HEK293 (cell line): ENCODE data around the gene PLEKHA3.

Source experiments
- CTCF ChIA-PET: fragments of 350-600 bp; formaldehyde crosslinking; extraction: SDS; loops from one replicate; lab custom pipeline; 2021; ENCODE audit warnings: antibody characterized with exemption; lab: Yijun Ruan, JAX
- POLR2A ChIA-PET: fragments of 300-600 bp; formaldehyde crosslinking; extraction: SDS; loops from one replicate; lab custom pipeline; 2020; ENCODE audit warnings: antibody characterized with exemption, inconsistent platforms; lab: Yijun Ruan, JAX
- H3K27ac ChIP-seq: fragments of 200-500 bp; sonication (Bioruptor generic); 2 replicates; pipeline ENCODE4 v1.5.1; 2014; ENCODE audit warnings: low read depth, low read length, control low read depth, inconsistent platforms; ENCODE audit errors: extremely low read depth
- H3K36me3 ChIP-seq, 2 experiments: fragments of 200-500 bp in 1 of 2; sonication (Bioruptor generic) in 1 of 2; 1 replicate in 1 of 2; 2 replicates in 1 of 2; pipeline ENCODE4 v1.5.1; 2014 to 2017; ENCODE audit warnings: inconsistent platforms in 2 of 2, low read length in 2 of 2; ENCODE audit not compliant: control insufficient read depth in 2 of 2, insufficient read depth in 1 of 2
- H3K4me1 ChIP-seq: fragments of 200-500 bp; sonication (Bioruptor generic); 2 replicates; pipeline ENCODE4 v1.5.1; 2014; ENCODE audit warnings: mild to moderate bottlenecking, low read length, inconsistent platforms; ENCODE audit not compliant: control insufficient read depth, insufficient read depth
- H3K4me3 ChIP-seq: 2 replicates; pipeline ENCODE4 v1.5.1; 2011; ENCODE audit warnings: low read depth, mild to moderate bottlenecking, control low read depth, low read length, moderate library complexity
- H3K9me3 ChIP-seq: fragments of 200-500 bp; sonication (Bioruptor generic); 2 replicates; pipeline ENCODE4 v1.5.1; 2014; ENCODE audit warnings: low read depth, low read length, inconsistent platforms; ENCODE audit not compliant: control insufficient read depth, insufficient read depth
- HOXD13 ChIP-seq: sonication (generic); formaldehyde crosslinking; IDR thresholded peaks from 2 replicates; pipeline ENCODE4 v1.8.0; 2022; ENCODE audit warnings: missing genetic modification reagents, borderline replicate concordance
- KLF8 ChIP-seq: fragments of 450-650 bp; formaldehyde crosslinking; IDR thresholded peaks from 2 replicates; pipeline ENCODE4 v1.5.1; 2016; ENCODE audit warnings: missing biosample characterization, missing genetic modification characterization
- OSR2 ChIP-seq: fragments of 450-650 bp; formaldehyde crosslinking; IDR thresholded peaks from 2 replicates; pipeline ENCODE4 v1.5.1; 2016; ENCODE audit warnings: missing biosample characterization, missing genetic modification characterization
- PRDM6 ChIP-seq: fragments of 450-650 bp; formaldehyde crosslinking; IDR thresholded peaks from 2 replicates; pipeline ENCODE4 v1.5.1; 2017; ENCODE audit warnings: missing biosample characterization, missing genetic modification characterization
- SALL2 ChIP-seq: fragments of 450-650 bp; formaldehyde crosslinking; IDR thresholded peaks from 2 replicates; pipeline ENCODE4 v1.5.0; 2017; ENCODE audit warnings: missing biosample characterization, mild to moderate bottlenecking, missing genetic modification characterization, borderline replicate concordance
- SCRT2 ChIP-seq: fragments of 450-650 bp; formaldehyde crosslinking; IDR thresholded peaks from 2 replicates; pipeline ENCODE4 v1.5.1; 2016; ENCODE audit warnings: missing biosample characterization, missing genetic modification characterization
- ZBTB7A ChIP-seq: fragments of 450-650 bp; formaldehyde crosslinking; IDR thresholded peaks from 2 replicates; pipeline ENCODE4 v1.5.1; 2016; ENCODE audit warnings: low read depth, missing biosample characterization, missing genetic modification characterization
- ZNF175 ChIP-seq: fragments of 450-650 bp; formaldehyde crosslinking; IDR thresholded peaks from 2 replicates; pipeline ENCODE4 v1.5.1; 2016; ENCODE audit warnings: missing biosample characterization, missing genetic modification characterization
- ZNF184 ChIP-seq: fragments of 450-650 bp; IDR thresholded peaks from 2 replicates; pipeline ENCODE4 v1.5.1; 2018; ENCODE audit warnings: missing biosample characterization, mild to moderate bottlenecking, missing genetic modification characterization
- ZNF214 ChIP-seq: fragments of 450-650 bp; formaldehyde crosslinking; IDR thresholded peaks from 2 replicates; pipeline ENCODE4 v1.5.1; 2017; ENCODE audit warnings: missing biosample characterization, mild to moderate bottlenecking, missing genetic modification characterization, borderline replicate concordance
- ZNF239 ChIP-seq: fragments of 450-650 bp; formaldehyde crosslinking; IDR thresholded peaks from 2 replicates; pipeline ENCODE4 v1.5.1; 2016; ENCODE audit warnings: missing biosample characterization, missing genetic modification characterization
- ZNF248 ChIP-seq: fragments of 450-650 bp; formaldehyde crosslinking; IDR thresholded peaks from 2 replicates; pipeline ENCODE4 v1.5.1; 2017; ENCODE audit warnings: missing biosample characterization, missing genetic modification characterization
- ZNF274 ChIP-seq, 2 experiments: fragments of 200-500 bp in 1 of 2; fragments of 450-650 bp in 1 of 2; sonication (Bioruptor generic) in 1 of 2; formaldehyde crosslinking in 1 of 2; IDR thresholded peaks; 2 replicates each; pipeline versions ENCODE4 v1.5.1 to v1.6.1; 2014 to 2016; ENCODE audit warnings: borderline replicate concordance in 1 of 2, inconsistent platforms in 1 of 2, low read length in 1 of 2, missing biosample characterization in 1 of 2, missing genetic modification characterization in 1 of 2
- ZNF362 ChIP-seq: fragments of 450-650 bp; formaldehyde crosslinking; IDR thresholded peaks from 2 replicates; pipeline ENCODE4 v1.5.1; 2016; ENCODE audit warnings: missing biosample characterization, missing genetic modification characterization
- ZNF510 ChIP-seq: fragments of 450-650 bp; formaldehyde crosslinking; IDR thresholded peaks from 2 replicates; pipeline ENCODE4 v1.5.1; 2018; ENCODE audit warnings: mild to moderate bottlenecking, missing genetic modification characterization, missing biosample characterization; ENCODE audit not compliant: insufficient replicate concordance
- ZNF548 ChIP-seq: fragments of 450-650 bp; formaldehyde crosslinking; IDR thresholded peaks from 2 replicates; pipeline ENCODE4 v1.5.1; 2016; ENCODE audit warnings: missing biosample characterization, missing genetic modification characterization
- ZNF560 ChIP-seq: fragments of 450-650 bp; formaldehyde crosslinking; IDR thresholded peaks from 2 replicates; pipeline ENCODE4 v1.5.1; 2017; ENCODE audit warnings: missing biosample characterization, missing genetic modification characterization, borderline replicate concordance
- ZNF654 ChIP-seq: fragments of 450-650 bp; formaldehyde crosslinking; IDR thresholded peaks from 2 replicates; pipeline ENCODE4 v1.5.1; 2016; ENCODE audit warnings: low read depth, missing biosample characterization, missing genetic modification characterization
- ZNF670 ChIP-seq: fragments of 450-650 bp; formaldehyde crosslinking; IDR thresholded peaks from 2 replicates; pipeline ENCODE4 v1.5.1; 2016; ENCODE audit warnings: missing biosample characterization, missing genetic modification characterization, low read depth
- ZNF701 ChIP-seq: fragments of 450-650 bp; formaldehyde crosslinking; IDR thresholded peaks from 2 replicates; pipeline ENCODE4 v1.5.1; 2016; ENCODE audit warnings: missing biosample characterization, missing genetic modification characterization
- ZNF707 ChIP-seq: fragments of 450-650 bp; formaldehyde crosslinking; IDR thresholded peaks from 2 replicates; pipeline ENCODE4 v1.5.1; 2016; ENCODE audit warnings: missing biosample characterization, missing genetic modification characterization

The PLEKHA3 gene

GRCh38 chr2:178452334-178452733 is 27.9 kb upstream of the PLEKHA3 start:
- Histone ChIP-seq H3K27ac (no peak overlapping the region), H3K9me3 (no peaks in the 10 kb centered on the region), H3K36me3 (peaks cover under 1 to 22% of the 10 kb centered on the region in 2 experiments; a peak in 2 of 3 replicates), H3K4me3 (no peak overlapping the region), H3K4me1 (0 out of 2 replicates have a peak, but pooled peaks cover 9% of the 10 kb centered on the region)
- ChIA-PET POLR2A (interaction anchor here (2.1 kb wide), 1 partner anchor 38 kb away, joined by 33 read pairs; no protein-coding TSS in a partner anchor), CTCF (interaction anchor here (0.7 kb wide), 1 partner anchor 55 kb away, joined by 3 read pairs; no protein-coding TSS in a partner anchor)
- TF ChIP-seq HOXD13 (no peak), ZNF701 (tag by site-specific recombination) (no peak), ZNF362 (no peak), ZBTB7A (tag by site-specific recombination) (no peak), ZNF670 (tag by site-specific recombination) (no peak), ZNF707 (tag by site-specific recombination) (no peak)

- Histone ChIP-seq H3K36me3 (peaks cover 0 to 19% of the 10 kb centered on the region in 2 experiments; a peak in 1 of 3 replicates), H3K9me3 (no peaks in the 10 kb centered on the region), H3K27ac (no peak overlapping the region), H3K4me3 (no peak overlapping the region), H3K4me1 (0 out of 2 replicates have a peak, but pooled peaks cover 9% of the 10 kb centered on the region)
- CTCF ChIA-PET, result interaction anchor here (0.7 kb wide), 1 partner anchor 55 kb away, joined by 3 read pairs; no protein-coding TSS in a partner anchor
- TF ChIP-seq OSR2 (peak; percentile 5; the same call in 1 of the 2 replicates), SALL2 (no peak), ZNF184 (tag by site-specific recombination) (no peak), ZNF560 (tag by site-specific recombination) (no peak), PRDM6 (tag by site-specific recombination) (peak; percentile 61)
- POLR2A ChIA-PET, result no interaction called here
Measured at GRCh38 chr2:178452870-178453269, 27.4 kb upstream of the PLEKHA3 start.

GRCh38 chr2:178455947-178456346 is 24.3 kb upstream of the PLEKHA3 start:
- no peak for TF ChIP-seq KLF8 (tag by site-specific recombination)
- no peak for TF ChIP-seq ZNF239 (tag by site-specific recombination)
- TF ChIP-seq ZNF214 (tag by site-specific recombination), result no peak
- TF ChIP-seq ZNF184 (tag by site-specific recombination), result no peak
- TF ChIP-seq PRDM6 (tag by site-specific recombination), result no peak
- no peak for TF ChIP-seq ZNF654 (tag by site-specific recombination)
- no peak for TF ChIP-seq ZNF248 (tag by site-specific recombination)
- TF ChIP-seq SCRT2 (tag by site-specific recombination), result no peak
- no peak for TF ChIP-seq ZNF175 (tag by site-specific recombination)
- no peak for TF ChIP-seq ZNF548 (tag by site-specific recombination)
- no peak for TF ChIP-seq ZNF274 (IDR thresholded peaks at IDR 0.05; ENCODE audit: low read length)
- TF ChIP-seq ZNF274 (tag by site-specific recombination; IDR thresholded peaks at IDR 0.05; ENCODE audit: borderline replicate concordance), result no peak
- no peak for TF ChIP-seq ZNF510
- CTCF ChIA-PET, result no interaction called here
- Histone ChIP-seq H3K27ac (no peak overlapping the region), H3K4me1 (0 out of 2 replicates have a peak, but pooled peaks cover 3% of the 10 kb centered on the region), H3K36me3 (no peaks in the 10 kb centered on the region), H3K4me3 (no peak overlapping the region), H3K9me3 (no peaks in the 10 kb centered on the region)
- POLR2A ChIA-PET, result no interaction called here
